NCI-H187 treated with DMSO at 0.1 percent for 48 hours (cell line): ENCODE measurements around the gene ARL5C.
"Not testable (repeated sequence)": the region's sequence is repeated elsewhere in the genome, so short reads cannot be mapped to it uniquely, and the experiment has no call there.

ENCODE experiments used
- DNase-seq: peaks from one replicate; lab custom pipeline; 2025; lab: John Stamatoyannopoulos, UW

The ARL5C gene

GRCh38 chr17:39194089-39194984 is 28.4 kb upstream of the ARL5C start:
- DNase-seq: no peak

- DNase-seq: no peak
Measured at GRCh38 chr17:39193346-39193745, 27.4 kb upstream of the ARL5C start.

GRCh38 chr17:39192901-39193300 is 26.9 kb upstream of the ARL5C start:
- DNase-seq: no peak

- DNase-seq: no peak
Measured at GRCh38 chr17:39191750-39192510, 26.0 kb upstream of the ARL5C start.

GRCh38 chr17:39187152-39187830 is 21.3 kb upstream of the ARL5C start:
- DNase-seq: no peak

GRCh38 chr17:39186481-39187002 is 20.6 kb upstream of the ARL5C start:
- DNase-seq: no peak

GRCh38 chr17:39183720-39184119 is 17.8 kb upstream of the ARL5C start:
- no peak for DNase-seq

- DNase-seq: no peak
Measured at GRCh38 chr17:39183045-39183444, 17.1 kb upstream of the ARL5C start.

GRCh38 chr17:39181303-39181702 is 15.3 kb upstream of the ARL5C start:
- no peak for DNase-seq

GRCh38 chr17:39178536-39178935 is 12.6 kb upstream of the ARL5C start:
- no peak for DNase-seq

- no peak for DNase-seq
Measured at GRCh38 chr17:39177256-39177655, 11.3 kb upstream of the ARL5C start.

- DNase-seq: no peak
Measured at GRCh38 chr17:39175695-39176093, 9.7 kb upstream of the ARL5C start.

- no peak for DNase-seq
Measured at GRCh38 chr17:39174920-39175694, 9.1 kb upstream of the ARL5C start.

GRCh38 chr17:39173526-39174274 is 7.7 kb upstream of the ARL5C start:
- DNase-seq: no peak

- no peak for DNase-seq
Measured at GRCh38 chr17:39173080-39173479, 7.1 kb upstream of the ARL5C start.

- no peak for DNase-seq
Measured at GRCh38 chr17:39171933-39172332, 6.0 kb upstream of the ARL5C start.

GRCh38 chr17:39170558-39170957 is 4.6 kb upstream of the ARL5C start:
- DNase-seq: no peak

GRCh38 chr17:39170109-39170508 is 4.1 kb upstream of the ARL5C start:
- DNase-seq: no peak

GRCh38 chr17:39169518-39169917 is 3.6 kb upstream of the ARL5C start:
- DNase-seq: no peak

GRCh38 chr17:39169101-39169500 is 3.1 kb upstream of the ARL5C start:
- no peak for DNase-seq

GRCh38 chr17:39168503-39168902 is 2.5 kb upstream of the ARL5C start:
- DNase-seq: not testable (repeated sequence)
